Stomach (tissue), 9 donors: ENCODE results near the gene FBXW7. TPM values are rescaled to one million over a fixed set of nuclear protein-coding genes. Genes with fewer than 3 reads are reported as not detected.

Experiments used
- DNase-seq, 2 donors: peaks; one replicate each; pipeline versions ENCODE4 v3.0.0 to v3.0.0-alpha.2; 2013 to 2019
- H3K27ac ChIP-seq, 5 donors: fragments of 200-600 bp in 4 of 5; sonication (generic) in 4 of 5; one replicate each; pipeline ENCODE4 v1.5.1; 2013 to 2019; ENCODE audit warnings: mild to moderate bottlenecking in 1 of 5, moderate library complexity in 1 of 5
- H3K27me3 ChIP-seq, 3 donors: fragments of 200-600 bp; sonication (generic); one replicate each; pipeline ENCODE4 v1.5.1; 2017 to 2019; ENCODE audit warnings: mixed run types in 1 of 3
- H3K36me3 ChIP-seq, 4 donors: fragments of 200-600 bp; sonication (generic); 1 replicate in 3 of 4; 2 replicates in 1 of 4; pipeline ENCODE4 v1.5.1; 2016 to 2019
- H3K4me1 ChIP-seq, 4 donors: fragments of 200-600 bp; sonication (generic); one replicate each; pipeline ENCODE4 v1.5.1; 2016 to 2019
- H3K4me3 ChIP-seq, 4 donors: fragments of 200-600 bp; sonication (generic) in 3 of 4; one replicate each; pipeline ENCODE4 v1.5.1; 2016 to 2019; ENCODE audit warnings: mild to moderate bottlenecking in 1 of 4
- H3K9me3 ChIP-seq, 4 donors: fragments of 200-600 bp; sonication (generic); one replicate each; pipeline ENCODE4 v1.5.1; 2016 to 2019
- EP300 ChIP-seq: sonication (generic); formaldehyde crosslinking; IDR thresholded peaks from one replicate; pipeline ENCODE4 v1.6.1; 2017; ENCODE audit warnings: antibody characterized with exemption
- POLR2A ChIP-seq, 4 donors: fragments of 450-650 bp; IDR thresholded peaks; one replicate each; pipeline ENCODE4 v1.6.1; 2016; ENCODE audit warnings: antibody characterized with exemption in 4 of 4, control low read depth in 2 of 4, mild to moderate bottlenecking in 1 of 4, moderate library complexity in 1 of 4
- POLR2AphosphoS5 ChIP-seq, 3 donors: sonication (generic); formaldehyde crosslinking; IDR thresholded peaks; one replicate each; pipeline ENCODE4 v1.6.1; 2016; ENCODE audit warnings: antibody characterized with exemption in 3 of 3
- WGBS, 5 donors: extraction: QIAGEN DNeasy Blood & Tissue Kit in 3 of 5; methylation state at CpG; one replicate each; pipeline versions ENCODE4 v1.1.5 to v1.1.7; 2013 to 2018; 5-methylcytosine and 5-hydroxymethylcytosine counted together
- intact Hi-C: fragments of 100-400 bp; cut with DNase I; formaldehyde crosslinking; loops from one replicate; pipeline ENCODE4 v1.15.1; 2023; ENCODE audit warnings: low total_unique reads
- polyA plus RNA-seq, 3 donors: library from polyadenylated mRNA; stranded (reverse); fragments of 200-250 nt; gene quantifications; one replicate each; pipeline ENCODE4 v1.2.3, GENCODE V29; 2013
- total RNA-seq, 5 donors: library from RNA; depleted of rRNA; stranded (reverse); fragments of >200 nt; gene quantifications; one replicate each; pipeline versions ENCODE4 v1.1.0 to v1.2.3, GENCODE V29; 2014 to 2016
- TF ChIP-seq, protein P1 (sequence below), 7 experiments: fragments of 450-650 bp in 4 of 7; fragments of 200-600 bp in 3 of 7; sonication (generic) in 3 of 7; IDR thresholded peaks; one replicate each; pipeline ENCODE4 v1.5.1; 2016 to 2019; ENCODE audit warnings: antibody characterized with exemption in 7 of 7, control low read depth in 2 of 7, mild to moderate bottlenecking in 1 of 7
- donor health status: healthy with polysubstance abuse.
- donor health status: Bipolar disorder and iron deficiency.
- donor health status: healthy.

Gene FBXW7
- total and polyA plus RNA-seq, 8 donors, result 8.7 to 119 (median 25.1) TPM

DNA sequence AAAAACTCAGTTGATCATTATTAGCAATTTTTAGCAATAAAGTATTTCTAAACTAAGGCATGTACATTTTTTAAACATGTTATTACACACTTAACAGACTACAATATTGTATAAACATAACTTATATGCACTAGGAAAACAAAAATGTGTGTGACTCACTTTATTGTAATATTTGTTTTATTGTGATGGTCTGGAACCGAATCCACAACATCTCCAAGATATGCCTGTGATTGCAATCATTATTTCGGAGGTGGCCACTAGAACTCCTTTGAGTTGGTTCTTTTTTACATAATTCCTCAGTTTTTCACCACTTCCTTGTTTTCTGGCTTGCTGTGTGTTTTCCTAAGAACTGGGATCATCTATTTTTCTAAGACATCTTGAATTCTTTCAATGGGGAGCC, 53.7 kb downstream of the FBXW7 start:
- peaks cover 11 to 41% (median 23%) of the 10 kb centered on the region in 4 donors for H3K4me1 ChIP-seq
- TF ChIP-seq, protein P1, sequence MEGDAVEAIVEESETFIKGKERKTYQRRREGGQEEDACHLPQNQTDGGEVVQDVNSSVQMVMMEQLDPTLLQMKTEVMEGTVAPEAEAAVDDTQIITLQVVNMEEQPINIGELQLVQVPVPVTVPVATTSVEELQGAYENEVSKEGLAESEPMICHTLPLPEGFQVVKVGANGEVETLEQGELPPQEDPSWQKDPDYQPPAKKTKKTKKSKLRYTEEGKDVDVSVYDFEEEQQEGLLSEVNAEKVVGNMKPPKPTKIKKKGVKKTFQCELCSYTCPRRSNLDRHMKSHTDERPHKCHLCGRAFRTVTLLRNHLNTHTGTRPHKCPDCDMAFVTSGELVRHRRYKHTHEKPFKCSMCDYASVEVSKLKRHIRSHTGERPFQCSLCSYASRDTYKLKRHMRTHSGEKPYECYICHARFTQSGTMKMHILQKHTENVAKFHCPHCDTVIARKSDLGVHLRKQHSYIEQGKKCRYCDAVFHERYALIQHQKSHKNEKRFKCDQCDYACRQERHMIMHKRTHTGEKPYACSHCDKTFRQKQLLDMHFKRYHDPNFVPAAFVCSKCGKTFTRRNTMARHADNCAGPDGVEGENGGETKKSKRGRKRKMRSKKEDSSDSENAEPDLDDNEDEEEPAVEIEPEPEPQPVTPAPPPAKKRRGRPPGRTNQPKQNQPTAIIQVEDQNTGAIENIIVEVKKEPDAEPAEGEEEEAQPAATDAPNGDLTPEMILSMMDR (IDR thresholded peaks at IDR 0.05), result no peak
- intact Hi-C loops, result no loop called here
- H3K36me3 ChIP-seq, result no peaks in the 10 kb centered on the region
- H3K27ac ChIP-seq, result no peak overlapping the region
- no peak for DNase-seq
- H3K9me3 ChIP-seq, result no peaks in the 10 kb centered on the region
- no peaks in the 10 kb centered on the region for H3K27me3 ChIP-seq
- WGBS, 5 donors, result 81 to 96% (median 89%) methylated on average over 2 of the region's 2 CpGs
- H3K4me3 ChIP-seq, result no peak overlapping the region

DNA sequence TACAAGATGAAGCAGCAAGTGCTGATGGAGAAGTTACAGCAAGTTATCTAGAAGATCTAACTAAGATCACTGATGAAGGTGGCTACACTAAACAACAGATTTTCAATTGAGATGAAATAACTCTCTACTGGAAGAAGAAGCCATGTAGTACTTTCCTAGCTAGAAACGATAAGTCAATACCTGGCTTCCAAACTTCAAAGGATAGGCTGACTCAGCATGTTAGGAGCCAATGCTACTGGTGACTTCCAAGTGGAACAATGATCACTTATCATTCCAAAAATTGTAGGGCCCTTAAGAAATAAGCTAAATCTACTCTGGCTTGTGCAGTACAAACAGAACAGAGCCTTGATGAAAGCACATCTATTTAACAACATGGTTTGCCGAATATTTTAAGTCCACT, 55.0 kb downstream of the FBXW7 start:
- no peaks in the 10 kb centered on the region for H3K27me3 ChIP-seq
- H3K4me3 ChIP-seq, result no peak overlapping the region
- no peak for DNase-seq
- TF ChIP-seq EP300 (no peak), POLR2A (IDR thresholded peaks at IDR 0.05) (no peak), POLR2AphosphoS5 (IDR thresholded peaks at IDR 0.05) (no peak)
- TF ChIP-seq, protein P1 (IDR thresholded peaks at IDR 0.05), result no peak
- H3K36me3 ChIP-seq, result no peaks in the 10 kb centered on the region
- no peak overlapping the region for H3K27ac ChIP-seq
- 93 to 100% (median 98%) methylated on average over 2 of the region's 2 CpGs for WGBS, 5 donors
- no peaks in the 10 kb centered on the region for H3K9me3 ChIP-seq
- peaks cover 1 to 30% (median 15%) of the 10 kb centered on the region in 4 donors for H3K4me1 ChIP-seq
- intact Hi-C loops, result no loop called here

DNA sequence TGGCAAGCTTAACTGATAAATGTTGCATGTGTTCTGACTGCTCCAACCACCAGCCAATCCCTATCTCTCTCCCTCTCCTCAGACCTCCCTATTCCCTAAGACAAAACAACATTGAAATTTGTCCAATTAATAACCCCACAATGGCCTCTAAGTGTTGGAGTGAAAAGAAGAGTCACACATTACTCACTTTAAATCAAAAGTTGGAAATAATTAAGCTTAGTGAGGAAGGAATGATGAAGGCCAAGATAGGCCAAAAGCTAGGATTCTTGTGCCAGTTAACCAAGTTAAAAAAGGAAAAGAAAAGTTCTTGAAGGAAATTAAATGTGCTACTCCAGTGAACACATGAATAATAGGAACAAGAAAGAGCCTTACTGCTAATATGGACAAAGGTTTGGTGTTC, 55.6 kb downstream of the FBXW7 start:
- Histone ChIP-seq H3K27me3 (no peaks in the 10 kb centered on the region), H3K36me3 (no peaks in the 10 kb centered on the region), H3K4me3 (no peak overlapping the region), H3K27ac (no peak overlapping the region), H3K9me3 (no peaks in the 10 kb centered on the region), H3K4me1 (peaks cover 0 to 26% (median 11%) of the 10 kb centered on the region in 4 donors)
- no peak for DNase-seq
- intact Hi-C loops, result no loop called here
- TF ChIP-seq POLR2AphosphoS5 (IDR thresholded peaks at IDR 0.05), result no peak
- no peak for TF ChIP-seq POLR2A (IDR thresholded peaks at IDR 0.05)
- TF ChIP-seq, protein P1 (IDR thresholded peaks at IDR 0.05), result no peak
- TF ChIP-seq EP300, result no peak

DNA sequence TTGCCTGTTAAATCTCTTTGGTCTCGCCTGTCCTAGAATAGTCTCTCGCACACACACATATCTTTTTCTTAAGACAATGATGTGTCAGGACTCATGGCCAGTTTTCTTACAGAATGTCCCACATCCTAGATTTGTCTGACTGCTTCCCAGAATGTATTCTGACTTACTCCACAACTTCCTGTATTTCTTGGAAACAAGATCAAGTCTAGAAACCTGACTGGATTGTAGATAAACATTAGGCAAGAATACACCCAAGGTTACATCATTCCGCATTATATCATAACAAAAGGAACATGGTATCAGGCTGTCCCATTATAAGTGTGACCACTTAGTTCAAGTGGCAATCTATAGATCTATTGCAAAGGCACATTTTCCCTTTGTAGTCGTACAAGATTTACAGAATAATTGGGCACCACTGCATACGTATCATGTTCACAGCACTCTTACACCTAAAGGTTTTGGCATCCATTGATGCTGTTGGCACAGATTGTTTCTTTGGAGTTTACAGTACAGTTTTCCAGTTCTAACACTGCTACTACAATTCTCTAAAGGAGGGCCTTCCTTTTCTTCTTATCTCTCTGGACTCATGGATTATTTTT, 56.4 kb downstream of the FBXW7 start:
- no peaks in the 10 kb centered on the region for H3K27me3 ChIP-seq
- TF ChIP-seq, protein P1 (IDR thresholded peaks at IDR 0.05), result no peak
- TF ChIP-seq POLR2AphosphoS5 (IDR thresholded peaks at IDR 0.05), result peak in 1 of 3 donors; percentile 27
- H3K4me1 ChIP-seq, result peaks cover 0 to 26% (median 9%) of the 10 kb centered on the region in 4 donors
- WGBS, 5 donors, result 86 to 97% (median 91%) methylated on average over 5 of the region's 5 CpGs
- no peaks in the 10 kb centered on the region for H3K9me3 ChIP-seq
- intact Hi-C loops, result no loop called here
- H3K27ac ChIP-seq, result no peak overlapping the region
- no peaks in the 10 kb centered on the region for H3K36me3 ChIP-seq
- H3K4me3 ChIP-seq, result no peak overlapping the region
- DNase-seq, result no peak
